ENCODE data around the gene EXOSC6.
"Not testable (repeated sequence)": the region's sequence is repeated elsewhere in the genome, so short reads cannot be mapped to it uniquely, and the experiment has no call there.

The EXOSC6 gene

DNA sequence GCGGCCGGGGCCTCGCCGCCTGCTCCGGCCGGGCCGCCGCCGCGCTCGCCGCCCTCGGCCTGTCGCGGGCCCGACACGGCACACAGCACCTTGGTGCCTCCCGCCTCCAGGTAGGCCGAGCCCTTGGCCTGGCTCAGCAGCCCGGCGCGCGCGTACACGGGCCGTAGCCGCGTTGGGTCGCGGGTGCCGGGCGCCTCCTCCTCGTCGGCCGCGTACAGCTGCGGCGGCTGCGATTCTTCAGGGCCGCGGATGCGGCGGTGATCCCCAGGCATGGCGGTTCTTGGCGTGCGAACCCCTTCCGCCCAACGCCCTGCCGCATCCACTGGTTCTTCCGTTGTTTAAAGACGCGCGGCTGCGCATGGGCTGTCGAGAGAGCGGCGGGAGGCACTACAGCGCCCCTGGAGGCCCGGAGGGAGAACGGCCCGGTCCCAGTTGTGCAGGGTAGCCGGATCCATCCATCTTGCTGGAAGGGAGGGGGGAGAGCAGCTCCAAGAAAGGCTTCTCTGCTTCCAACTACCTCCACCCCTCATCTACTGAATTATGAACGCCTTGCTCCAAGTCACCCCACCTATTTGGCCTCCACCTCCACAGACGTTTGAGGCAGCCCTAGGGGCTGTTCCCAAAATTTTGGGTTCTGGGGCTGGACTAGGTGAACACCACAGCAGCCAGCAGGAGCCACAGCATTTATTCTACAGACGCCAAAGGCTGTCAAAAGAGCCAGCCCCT is at the start of gene EXOSC6:
TSS of gene EXOSC6 (minus strand) at position 312 of the 726 bp plus-strand sequence. CDS start at position 272, 40 bp downstream.
- peak; percentile 84 for DNase-seq

DNA sequence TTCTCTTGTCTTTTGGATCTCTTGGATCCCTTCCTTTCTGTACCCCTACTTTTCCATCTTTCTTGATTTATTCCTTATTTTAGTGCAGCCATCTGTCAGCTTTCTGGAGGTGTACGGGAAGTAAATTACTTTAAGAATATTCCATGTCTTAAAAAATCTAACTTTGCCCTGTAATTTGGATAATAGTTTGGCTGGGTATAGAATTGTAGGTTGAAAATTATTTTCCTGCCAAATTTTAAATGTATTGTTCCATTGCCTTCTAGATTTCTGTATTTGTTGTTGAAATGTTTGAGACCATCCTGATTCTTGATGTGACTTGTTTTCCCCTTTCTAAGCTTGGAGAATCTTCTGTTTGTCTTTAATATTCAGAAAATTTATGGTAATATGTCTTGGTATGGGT is 49.4 kb upstream of the EXOSC6 start:
- DNase-seq = no peak

DNA sequence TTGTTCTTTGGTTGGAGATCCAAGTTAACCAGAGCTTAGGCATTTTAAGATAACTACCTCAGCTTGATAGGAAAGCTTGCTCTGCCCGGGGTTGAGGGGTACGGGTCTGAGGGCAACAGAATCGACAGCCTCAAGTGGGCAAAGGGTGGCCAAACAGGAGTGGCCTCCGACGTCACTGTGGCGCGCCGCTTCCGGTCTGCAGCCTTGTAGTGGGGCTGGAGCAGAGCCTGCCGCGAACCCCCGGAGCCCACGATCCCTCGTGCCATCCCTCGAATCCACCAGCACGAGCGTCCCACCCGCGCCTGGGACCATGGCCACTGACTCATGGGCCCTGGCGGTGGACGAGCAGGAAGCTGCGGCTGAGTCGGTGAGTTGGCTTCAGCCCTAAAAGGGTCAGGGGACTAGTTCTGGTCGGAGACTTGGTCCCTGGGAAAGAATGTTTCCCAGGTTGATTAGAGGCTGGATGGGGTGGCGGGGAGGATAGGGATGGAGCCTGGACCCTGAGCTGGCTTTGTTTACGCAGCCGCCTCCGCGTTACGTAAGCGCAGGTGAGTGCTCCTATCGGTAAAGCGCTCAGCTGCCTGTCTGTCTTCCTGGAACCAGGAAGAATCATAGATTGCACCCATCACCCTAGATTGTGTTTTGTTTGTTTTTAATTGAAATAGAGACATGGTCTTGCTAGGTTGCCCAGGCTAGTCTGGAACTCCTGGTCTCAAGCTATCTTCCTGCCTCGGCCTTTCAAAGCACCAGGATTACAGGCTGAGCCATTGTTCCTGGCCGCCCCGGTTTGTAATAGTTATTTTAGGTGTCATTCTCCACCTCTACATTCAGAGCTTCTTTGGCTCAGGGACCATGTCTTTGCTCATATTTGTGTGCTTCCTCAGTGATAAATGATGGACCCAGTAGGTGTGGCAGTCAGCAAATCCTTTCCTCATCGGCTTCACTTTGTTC is 47.5 kb upstream of the EXOSC6 start, which contains the start of gene DDX19B:
TSS of gene DDX19B (plus strand) at position 199 of the 951 bp plus-strand sequence. CDS start at position 311, 112 bp downstream.
- peak; percentile 37 for DNase-seq

DNA sequence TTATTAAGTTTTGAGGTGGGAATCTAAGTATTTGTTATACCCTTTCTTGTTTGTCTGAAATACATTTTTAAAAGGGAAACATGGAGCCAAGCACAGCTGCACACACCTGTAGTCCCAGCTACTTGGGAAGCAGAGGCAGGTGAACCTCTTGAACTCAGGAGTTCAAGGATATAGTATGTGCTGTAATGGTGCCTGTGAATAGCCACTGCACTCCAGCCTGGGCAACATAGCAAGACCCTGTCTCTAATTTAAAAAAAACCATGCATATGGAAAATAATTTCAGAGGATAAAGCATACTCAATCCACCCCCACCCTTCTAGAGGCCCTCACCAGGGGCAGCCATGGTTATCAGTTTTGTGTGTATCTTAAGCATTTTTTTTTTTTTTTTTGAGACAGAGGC is 43.9 kb upstream of the EXOSC6 start:
- DNase-seq = no peak

DNA sequence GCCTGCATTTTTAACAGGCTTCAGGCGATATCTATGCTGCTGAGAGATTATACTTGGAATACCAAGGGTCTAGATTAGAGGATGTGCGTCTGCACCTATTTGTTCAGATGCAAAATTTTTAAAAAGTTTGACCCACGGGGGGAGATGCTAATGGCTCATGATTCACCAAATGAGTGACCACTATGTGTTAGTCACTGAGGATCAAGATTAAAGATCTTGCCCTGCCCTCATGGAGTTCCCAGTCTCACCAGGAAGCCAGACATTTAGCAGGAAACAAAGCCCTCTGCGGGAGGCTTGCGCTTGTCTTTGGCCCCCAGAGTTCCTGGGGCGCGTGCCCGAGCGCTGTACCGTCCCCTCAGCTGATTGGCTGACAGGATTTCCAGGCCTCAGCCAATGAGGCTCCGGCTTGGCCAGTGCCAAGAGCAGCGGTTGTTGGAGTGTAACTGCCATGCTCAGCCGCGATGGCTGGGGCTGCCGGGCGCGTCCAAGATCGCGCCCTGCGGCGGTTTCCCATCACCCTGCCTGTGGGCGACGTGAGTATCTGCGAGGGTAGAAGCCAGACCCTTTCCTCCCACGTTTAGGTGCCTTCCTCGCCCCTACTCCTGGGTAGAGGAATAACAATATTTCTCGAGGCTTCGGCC is 42.8 kb upstream of the EXOSC6 start:
- DNase-seq = no peak

DNA sequence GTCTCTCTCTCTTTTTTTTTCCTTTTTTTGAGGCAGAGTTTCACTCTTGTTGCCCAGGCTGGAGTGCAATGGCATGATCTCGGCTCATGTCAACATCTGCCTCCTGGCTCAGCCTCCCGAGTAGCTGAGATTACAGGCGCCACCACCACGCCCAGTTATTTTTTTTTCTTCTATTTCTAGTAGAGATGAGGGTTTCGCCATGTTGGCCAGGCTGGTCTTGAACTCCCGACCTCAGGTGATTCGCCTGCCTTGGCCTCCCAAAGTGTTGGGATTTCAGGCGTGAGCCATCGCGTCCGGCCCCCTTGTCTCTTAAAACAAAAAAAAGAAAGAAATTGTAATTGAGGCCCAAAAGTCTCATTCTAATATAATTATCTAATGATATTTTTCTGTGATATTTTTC is 40.4 kb upstream of the EXOSC6 start:
- DNase-seq = not testable (repeated sequence)

DNA sequence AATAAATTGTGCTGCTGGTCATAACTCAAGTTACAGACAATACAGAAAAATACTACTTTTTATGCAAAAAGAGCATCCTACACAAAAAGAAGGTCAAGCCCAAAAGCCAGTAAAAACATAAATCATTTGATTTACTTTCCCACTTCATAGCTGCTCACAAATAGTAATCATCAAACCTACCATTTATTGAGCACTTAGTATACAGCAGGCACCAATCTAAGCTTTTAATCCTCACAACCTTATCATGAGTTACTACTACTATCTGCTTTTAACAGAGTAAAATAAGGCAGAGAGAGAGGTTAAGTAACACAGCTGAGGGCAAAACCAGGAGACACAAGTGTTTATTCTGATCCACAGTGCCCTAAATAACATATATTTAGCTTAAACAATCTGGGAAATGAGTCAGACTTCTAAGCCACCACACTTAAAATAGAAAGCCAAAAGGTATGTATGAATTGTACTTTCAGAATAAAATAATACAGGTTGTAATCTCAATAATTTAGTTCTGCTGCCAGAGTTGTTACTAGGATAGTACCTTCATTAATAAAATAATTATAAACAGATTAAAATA is 39.3 kb upstream of the EXOSC6 start:
- DNase-seq = no peak

DNA sequence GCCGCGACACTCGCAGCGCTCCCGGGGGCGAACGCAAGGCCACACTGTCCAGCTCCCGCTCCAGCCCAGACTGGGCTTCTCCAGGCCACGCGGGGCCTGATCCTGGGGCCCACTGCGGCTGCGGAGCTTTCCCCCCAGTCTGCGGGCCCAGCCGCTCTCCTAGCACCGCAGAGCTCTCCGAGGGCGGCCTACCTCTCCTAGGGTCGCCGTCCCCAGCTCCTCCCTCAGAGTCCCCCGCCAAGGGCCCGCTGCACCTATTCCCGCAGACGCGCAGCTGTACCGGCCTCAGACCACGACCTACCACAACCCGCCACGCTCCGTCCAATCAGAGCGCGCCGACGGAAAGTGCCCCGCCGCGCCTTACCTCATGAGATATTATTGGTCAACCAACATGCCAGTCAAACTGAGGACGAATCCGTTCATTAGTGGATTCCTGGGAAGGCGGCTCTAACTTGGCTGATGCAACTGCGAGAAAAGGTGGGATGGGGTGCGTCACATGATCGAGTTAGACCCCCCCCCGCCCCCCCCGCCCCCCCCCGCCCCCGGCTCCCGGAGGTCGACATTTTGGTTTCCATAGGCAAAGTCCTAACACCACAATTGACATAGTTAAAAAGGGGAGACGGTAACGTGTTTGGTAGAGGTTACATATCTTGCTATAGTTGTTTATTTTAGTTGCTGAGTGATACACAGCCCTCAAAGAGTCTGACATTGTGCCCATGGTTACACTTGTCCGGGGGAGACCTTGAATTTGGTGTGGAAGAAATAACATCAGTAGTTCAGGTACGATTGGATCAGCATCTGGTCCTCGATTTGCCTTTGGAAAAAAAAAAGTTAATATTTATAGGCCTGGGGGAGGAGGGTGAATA is 37.7 kb upstream of the EXOSC6 start, which contains the start of gene AARS1:
TSS of gene AARS1 (minus strand) at position 278 of the 866 bp plus-strand sequence. CDS start 6,743 bp downstream, outside the sequence.
- DNase-seq = peak; percentile 86

DNA sequence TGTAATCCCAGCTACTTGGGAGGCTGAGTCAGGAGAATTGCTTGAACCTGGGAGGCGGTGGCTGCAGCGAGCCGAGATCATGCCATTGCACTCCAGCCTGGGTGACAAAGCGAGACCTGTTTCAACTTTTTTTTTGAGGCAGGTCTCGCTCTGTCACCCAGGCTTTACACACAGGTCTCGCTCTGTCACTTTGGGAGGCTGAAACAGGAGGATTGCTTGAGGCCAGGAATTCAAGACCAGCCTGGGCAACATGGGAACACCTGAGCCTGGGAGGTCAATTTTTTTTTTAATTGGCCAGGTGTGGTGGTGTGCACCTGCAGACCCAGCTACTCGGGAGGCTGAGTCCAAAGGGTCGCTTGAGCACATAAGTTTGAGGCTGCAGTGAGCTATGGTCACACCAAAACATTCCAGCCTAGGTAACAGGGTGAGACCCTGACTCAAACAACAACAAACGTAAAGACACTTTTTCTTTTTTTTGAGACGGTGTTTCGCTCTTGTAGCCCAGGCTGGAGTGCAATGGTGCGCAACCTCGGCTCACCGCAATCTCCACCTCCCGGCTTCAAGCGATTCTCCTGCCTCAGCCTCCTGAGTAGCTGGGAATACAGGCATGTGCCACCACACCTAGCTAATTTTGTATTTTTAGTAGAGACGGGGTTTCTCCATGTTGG is 35.7 kb upstream of the EXOSC6 start:
- DNase-seq = not testable (repeated sequence)

DNA sequence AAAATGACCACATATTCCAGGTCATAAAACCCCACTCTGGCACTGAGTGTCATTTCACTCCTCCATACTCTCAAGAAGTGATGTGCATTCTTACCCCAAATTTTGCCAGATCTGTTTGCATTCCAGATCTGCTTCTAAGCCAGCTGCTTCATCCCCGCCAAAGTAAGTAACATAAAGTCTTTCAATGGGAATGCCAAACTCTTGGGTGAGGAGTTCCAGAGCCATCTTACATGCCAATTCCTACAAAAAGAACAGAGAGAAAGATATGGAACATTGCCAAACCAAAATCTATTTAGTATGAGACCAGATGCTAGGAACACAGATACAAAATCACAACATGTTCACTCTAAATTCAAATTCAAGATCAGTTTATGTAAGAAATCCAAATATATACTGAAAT is 24.7 kb upstream of the EXOSC6 start:
- DNase-seq = no peak

DNA sequence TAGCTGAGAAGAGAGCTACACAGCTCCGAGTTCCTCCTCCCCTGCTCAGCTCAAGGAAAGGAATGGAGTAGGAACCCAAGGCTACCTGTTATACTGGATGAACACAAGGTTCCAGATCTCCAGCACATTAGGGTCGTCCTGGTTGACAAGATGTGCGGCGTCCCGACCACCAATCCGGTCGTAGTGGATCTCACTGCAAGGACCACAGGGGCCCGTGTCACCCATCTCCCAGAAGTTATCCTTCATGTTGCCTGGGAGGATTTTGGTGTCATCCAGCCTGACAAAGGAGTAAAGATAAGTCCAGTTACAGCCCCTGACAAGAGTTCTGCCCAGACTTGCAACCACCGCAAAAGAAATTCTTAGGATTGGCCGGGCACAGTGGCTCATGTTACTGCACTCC is 20.0 kb upstream of the EXOSC6 start:
- no peak for DNase-seq

DNA sequence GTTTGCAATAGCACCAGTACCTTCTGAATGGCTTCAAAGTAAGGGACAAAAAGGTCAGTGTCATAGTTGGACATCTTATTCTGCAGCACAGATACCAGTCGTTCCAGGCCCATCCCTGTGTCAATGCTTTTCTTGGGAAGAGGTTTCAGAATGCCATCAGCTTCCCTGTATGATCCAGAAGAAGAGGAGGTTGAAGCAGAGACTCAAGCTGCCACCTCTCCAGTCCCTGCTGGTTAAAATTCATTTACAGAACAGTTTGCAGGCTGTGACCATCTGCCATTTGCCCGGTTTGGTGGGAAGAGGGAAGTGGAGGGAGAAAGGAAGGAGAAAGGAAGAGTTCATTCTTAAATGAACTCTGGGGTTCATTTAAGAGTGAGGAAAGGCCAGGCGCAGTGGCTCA is 18.4 kb upstream of the EXOSC6 start:
- no peak for DNase-seq

DNA sequence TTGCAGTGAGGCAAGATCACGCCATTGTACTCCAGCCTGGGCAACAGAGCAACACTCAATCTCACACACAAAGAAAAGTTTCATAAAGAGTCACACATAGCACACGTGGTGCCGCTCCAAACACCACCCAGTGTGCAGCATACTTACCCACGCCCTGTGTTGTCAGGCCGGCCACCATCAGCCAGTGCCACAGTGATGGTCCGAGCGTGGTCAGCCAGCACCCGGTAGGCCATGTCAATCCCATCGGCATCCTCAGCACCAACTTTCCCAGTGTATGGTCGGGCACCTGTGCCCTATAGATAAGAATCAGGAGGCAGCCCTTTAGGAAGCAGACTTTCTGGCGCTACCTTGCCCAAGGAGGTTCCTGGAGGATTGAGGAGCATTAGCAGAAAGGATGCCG is 17.7 kb upstream of the EXOSC6 start:
- no peak for DNase-seq

DNA sequence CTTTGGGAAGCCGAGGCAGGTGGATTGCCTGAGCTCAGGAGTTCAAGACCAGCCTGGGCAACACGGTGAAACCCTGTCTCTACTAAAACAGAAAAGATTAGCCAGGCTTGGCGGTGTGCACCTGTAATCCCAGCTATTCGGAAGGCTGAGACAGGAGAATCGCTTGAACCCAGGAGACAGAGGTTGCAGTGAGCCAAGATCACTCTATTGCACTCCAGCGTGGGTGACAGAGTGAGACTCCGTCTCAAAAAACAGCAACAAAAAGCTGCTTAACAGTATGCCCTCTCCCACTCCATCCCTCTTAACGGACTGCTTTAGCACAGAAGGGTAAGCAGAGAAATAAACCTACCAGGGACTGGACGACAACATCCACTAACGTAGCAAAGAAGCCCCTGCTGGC is 16.2 kb upstream of the EXOSC6 start:
- not testable (repeated sequence) for DNase-seq

DNA sequence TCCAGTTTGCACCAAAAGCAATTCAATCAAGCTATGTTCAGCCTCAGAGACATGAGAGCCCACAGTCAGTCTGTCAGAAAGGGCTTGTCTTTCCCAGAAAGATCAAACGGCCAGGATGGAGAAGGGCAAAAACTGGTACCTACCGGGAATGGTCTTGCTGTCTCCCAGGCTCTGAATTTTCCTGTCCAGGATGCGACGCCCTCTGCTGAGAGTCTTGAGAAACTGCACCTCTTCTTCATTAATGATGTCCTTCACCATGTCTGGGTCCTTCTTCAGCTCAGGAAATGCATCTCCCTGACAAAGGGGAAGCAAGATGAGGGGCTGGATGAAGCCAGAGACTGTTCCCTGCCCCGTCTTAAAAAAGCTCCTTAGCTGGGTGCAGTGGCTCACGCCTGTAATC is 15.8 kb upstream of the EXOSC6 start:
- no peak for DNase-seq

DNA sequence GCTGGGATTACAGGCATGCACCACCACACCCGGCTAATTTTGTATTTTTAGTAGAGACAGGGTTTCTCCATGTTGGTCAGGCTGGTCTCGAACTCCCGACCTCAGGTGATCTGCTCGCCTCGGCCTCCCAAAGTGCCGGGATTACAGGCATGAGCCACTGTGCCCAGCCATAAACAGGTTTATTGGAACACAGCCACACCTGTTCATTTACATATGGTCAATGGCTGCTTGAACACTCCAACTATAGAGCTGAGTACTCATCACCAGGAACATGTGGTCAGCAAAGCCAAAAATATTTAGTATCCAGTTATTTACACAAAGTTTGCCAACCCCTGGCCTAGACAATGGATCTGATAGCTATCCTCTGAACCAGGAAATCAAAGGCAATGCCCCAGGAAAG is 8.2 kb upstream of the EXOSC6 start:
- DNase-seq = not testable (repeated sequence)

DNA sequence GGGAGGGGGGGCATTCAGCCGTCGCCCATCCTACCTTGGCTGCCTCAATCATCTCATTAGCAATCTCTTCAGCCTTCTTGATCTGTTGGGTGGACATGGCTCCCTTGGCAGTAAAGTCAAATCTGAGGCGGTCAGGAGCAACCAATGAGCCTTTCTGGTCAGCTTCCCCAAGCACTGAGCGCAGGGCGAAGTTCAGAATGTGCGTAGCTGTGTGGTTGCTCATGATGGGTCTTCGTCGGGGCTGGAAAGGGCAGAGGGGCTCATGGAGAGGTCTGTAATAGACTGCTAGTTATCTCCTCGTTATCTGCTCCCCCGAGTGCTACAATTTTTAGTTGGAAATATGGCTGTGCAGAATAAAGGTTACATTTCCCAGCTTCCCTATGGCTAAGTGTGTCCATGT is 7.2 kb upstream of the EXOSC6 start:
- no peak for DNase-seq

DNA sequence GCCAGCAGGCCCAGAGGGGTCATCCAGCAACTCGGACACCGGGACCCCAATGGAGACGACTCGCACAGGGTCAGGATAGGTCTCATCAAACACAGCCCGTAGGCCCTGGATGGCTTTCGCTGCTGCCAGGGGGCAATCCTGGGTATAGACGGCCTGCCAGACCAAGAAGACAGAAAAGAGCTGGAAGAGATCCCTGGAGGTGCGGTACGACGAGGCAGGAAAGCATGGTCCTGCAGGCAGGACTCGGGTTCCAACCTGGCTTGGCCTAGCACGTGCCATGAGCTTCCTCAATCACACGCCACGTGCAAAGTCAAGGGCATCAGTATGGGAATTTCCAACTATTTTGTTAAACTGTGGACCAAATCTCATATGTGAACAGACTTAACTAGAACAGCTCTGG is 6.3 kb upstream of the EXOSC6 start:
- DNase-seq = no peak

DNA sequence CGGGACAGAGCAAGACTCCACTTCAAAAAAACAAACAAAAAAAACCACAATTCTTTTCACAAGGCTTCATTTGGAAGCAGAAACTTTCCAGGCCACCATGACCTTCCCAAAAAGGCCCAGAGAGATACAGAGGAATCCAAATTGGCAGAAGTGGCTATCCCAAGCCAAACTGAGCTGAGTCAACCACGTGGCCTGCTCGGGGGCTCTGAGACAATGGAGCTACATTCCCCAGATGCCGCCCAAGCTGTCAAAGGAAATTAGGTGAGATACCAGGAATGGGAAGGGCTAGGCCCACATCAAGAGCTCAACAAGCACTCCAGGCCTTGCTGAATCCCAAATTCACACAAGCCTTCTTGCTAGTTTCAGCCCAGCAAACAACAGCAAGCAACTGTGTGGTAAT is 5.7 kb upstream of the EXOSC6 start:
- no peak for DNase-seq

DNA sequence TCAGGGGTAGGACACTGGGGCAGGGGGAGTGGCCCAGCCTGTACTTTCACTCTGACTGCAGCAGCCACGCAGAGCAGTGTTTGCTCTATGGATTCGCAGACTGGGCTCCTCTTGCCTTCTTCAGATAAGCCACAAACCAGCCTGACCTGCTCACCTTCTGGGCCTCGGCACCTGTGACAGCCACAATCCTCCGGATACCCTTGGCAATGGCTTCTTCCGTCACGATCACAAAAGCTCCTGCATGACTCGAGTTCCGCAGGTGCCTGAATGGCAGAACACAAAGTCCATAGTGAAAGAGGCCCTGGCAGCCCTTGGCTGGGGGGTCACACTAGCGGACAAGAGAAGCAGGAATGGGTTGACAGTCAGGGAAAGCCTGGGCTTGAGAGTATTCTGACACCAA is 3.8 kb upstream of the EXOSC6 start:
- DNase-seq = no peak

DNA sequence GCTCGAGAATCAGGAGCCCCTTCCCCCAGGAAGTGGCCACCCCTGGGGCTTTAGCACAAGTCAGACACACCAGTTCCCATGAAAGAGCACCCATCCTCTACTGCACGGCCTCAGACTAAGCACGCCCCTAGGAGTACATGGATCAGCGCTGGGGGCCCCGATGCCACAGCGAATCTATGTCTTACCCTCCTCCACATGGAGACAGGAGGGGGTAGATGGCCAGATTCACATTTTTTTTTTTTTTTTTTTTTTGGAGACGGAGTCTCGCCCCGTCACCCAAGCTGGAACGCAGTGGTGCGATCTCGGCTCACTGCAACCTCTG is 3.2 kb upstream of the EXOSC6 start:
- no peak for DNase-seq

All from T1000 (cell line).